Fibroblast of skin of right biceps (primary cell): ENCODE measurements around the gene KRTAP23-1.

Experiments
- DNase-seq: peaks from one replicate; pipeline ENCODE4 v3.0.0-alpha.2; 2013

KRTAP23-1 gene

GRCh38 chr21:30348506-30348905 lies at the start of gene KRTAP23-1:
Gene KRTAP23-1, minus strand, starts transcription at chr21:30348606. Its CDS starts 0 bp downstream, at chr21:30348606.
- no peak for DNase-seq

- no peak for DNase-seq
Observed at GRCh38 chr21:30395731-30396130, 47.3 kb upstream of the KRTAP23-1 start, which contains the start of gene KRTAP13-1. Gene KRTAP13-1, plus strand, starts transcription at chr21:30396031. Its CDS starts 56 bp downstream, at chr21:30396087.

GRCh38 chr21:30391492-30392025 lies 43.2 kb upstream of the KRTAP23-1 start:
- no peak for DNase-seq

GRCh38 chr21:30382201-30382600 lies 33.8 kb upstream of the KRTAP23-1 start:
- DNase-seq: no peak

GRCh38 chr21:30372139-30372770 lies 23.8 kb upstream of the KRTAP23-1 start, which contains the start of gene KRTAP13-2:
Gene KRTAP13-2, minus strand, starts transcription at chr21:30372271. Its CDS starts 58 bp downstream, at chr21:30372213.
- no peak for DNase-seq

- DNase-seq: no peak
Observed at GRCh38 chr21:30355906-30356305, 7.5 kb upstream of the KRTAP23-1 start.

- DNase-seq: no peak
Observed at GRCh38 chr21:30354308-30355005, 6.1 kb upstream of the KRTAP23-1 start.

GRCh38 chr21:30351534-30351933 lies 3.1 kb upstream of the KRTAP23-1 start:
- DNase-seq: no peak

- DNase-seq: no peak
Observed at GRCh38 chr21:30349572-30349971, 1.2 kb upstream of the KRTAP23-1 start.

- DNase-seq: no peak
Observed at GRCh38 chr21:30345014-30345413, 3.4 kb downstream of the KRTAP23-1 start.

GRCh38 chr21:30340714-30341573 lies 7.5 kb downstream of the KRTAP23-1 start:
- DNase-seq: peak; percentile 45

GRCh38 chr21:30338717-30339116 lies 9.7 kb downstream of the KRTAP23-1 start:
- no peak for DNase-seq

GRCh38 chr21:30337772-30338171 lies 10.6 kb downstream of the KRTAP23-1 start:
- no peak for DNase-seq

GRCh38 chr21:30337276-30337744 lies 11.1 kb downstream of the KRTAP23-1 start, which contains the start of gene KRTAP27-1:
Gene KRTAP27-1, minus strand, starts transcription at chr21:30337694. Its CDS starts 26 bp downstream, at chr21:30337668.
- DNase-seq: no peak

GRCh38 chr21:30336596-30336995 lies 11.8 kb downstream of the KRTAP23-1 start:
- DNase-seq: peak; percentile 61

- no peak for DNase-seq
Observed at GRCh38 chr21:30333736-30334135, 14.7 kb downstream of the KRTAP23-1 start.

GRCh38 chr21:30332681-30333080 lies 15.7 kb downstream of the KRTAP23-1 start:
- peak; percentile 25 for DNase-seq

- DNase-seq: peak; percentile 22
Observed at GRCh38 chr21:30329203-30329875, 19.1 kb downstream of the KRTAP23-1 start.

- no peak for DNase-seq
Observed at GRCh38 chr21:30326390-30326789, 22.0 kb downstream of the KRTAP23-1 start.

- DNase-seq: no peak
Observed at GRCh38 chr21:30320215-30320614, 28.2 kb downstream of the KRTAP23-1 start, which contains the start of gene KRTAP26-1. Gene KRTAP26-1, minus strand, starts transcription at chr21:30320315. Its CDS starts 280 bp downstream, at chr21:30320035.

- no peak for DNase-seq
Observed at GRCh38 chr21:30315701-30316100, 32.7 kb downstream of the KRTAP23-1 start.

- DNase-seq: no peak
Observed at GRCh38 chr21:30306884-30307283, 41.5 kb downstream of the KRTAP23-1 start.
